Sigmoid colon (tissue), 4 donors: ENCODE results near the gene ARID5A.

Experiments
- CTCF ChIP-seq, 4 experiments: fragments of 450-650 bp in 3 of 4; fragments of 200-600 bp in 1 of 4; IDR thresholded peaks; one replicate each; pipeline ENCODE4 v1.5.1; 2016 to 2019; ENCODE audit warnings: antibody characterized with exemption in 4 of 4, mild to moderate bottlenecking in 3 of 4, moderate library complexity in 2 of 4
- EP300 ChIP-seq, 4 donors: sonication (generic); formaldehyde crosslinking; IDR thresholded peaks; one replicate each; pipeline ENCODE4 v1.6.1; 2017; ENCODE audit warnings: antibody characterized with exemption in 4 of 4
- POLR2A ChIP-seq, 2 donors: fragments of 450-650 bp; IDR thresholded peaks; one replicate each; pipeline ENCODE4 v1.6.1; 2016; ENCODE audit warnings: antibody characterized with exemption in 2 of 2, mild to moderate bottlenecking in 2 of 2, moderate library complexity in 2 of 2

- TF ChIP-seq CTCF (IDR thresholded peaks at IDR 0.05) (no peak), POLR2A (IDR thresholded peaks at IDR 0.05) (no peak), EP300 (IDR thresholded peaks at IDR 0.05) (no peak)
Observed at GRCh38 chr2:96511851-96512250, 24.7 kb upstream of the ARID5A start.
